Tibial nerve (tissue), 4 donors: ENCODE measurements around the gene ULK3. TPM values are rescaled to one million over a fixed set of nuclear protein-coding genes. Genes with fewer than 3 reads are reported as not detected.

Experiments used
- DNase-seq, 2 donors: peaks; one replicate each; pipeline ENCODE4 v3.0.0-alpha.2; 2019; ENCODE audit warnings: low spot score in 2 of 2
- H3K27ac ChIP-seq, 4 donors: fragments of 200-600 bp; sonication (generic) in 3 of 4; one replicate each; pipeline ENCODE4 v1.5.1; 2017 to 2019; ENCODE audit warnings: mild to moderate bottlenecking in 1 of 4
- H3K27me3 ChIP-seq, 2 donors: fragments of 200-600 bp; sonication (generic) in 1 of 2; one replicate each; pipeline versions ENCODE4 v1.5.1 to v1.6.0; 2017 to 2019
- H3K36me3 ChIP-seq, 3 donors: fragments of 200-600 bp; sonication (generic); one replicate each; pipeline ENCODE4 v1.5.1; 2018 to 2019
- H3K4me1 ChIP-seq, 4 donors: fragments of 200-600 bp; sonication (generic) in 3 of 4; one replicate each; pipeline ENCODE4 v1.5.1; 2017 to 2019
- H3K4me3 ChIP-seq, 4 donors: fragments of 200-600 bp; sonication (generic) in 3 of 4; one replicate each; pipeline ENCODE4 v1.5.1; 2017 to 2019; ENCODE audit warnings: mild to moderate bottlenecking in 1 of 4, moderate library complexity in 1 of 4
- H3K9me3 ChIP-seq, 4 donors: fragments of 200-600 bp; sonication (generic) in 3 of 4; one replicate each; pipeline ENCODE4 v1.5.1; 2017 to 2019
- EP300 ChIP-seq, 2 donors: sonication (generic); formaldehyde crosslinking; IDR thresholded peaks; one replicate each; pipeline ENCODE4 v1.6.1; 2017; ENCODE audit warnings: antibody characterized with exemption in 2 of 2, mild to moderate bottlenecking in 1 of 2
- POLR2A ChIP-seq, 2 donors: fragments of 450-650 bp; IDR thresholded peaks; one replicate each; pipeline ENCODE4 v1.6.1; 2017; ENCODE audit warnings: antibody characterized with exemption in 2 of 2, mild to moderate bottlenecking in 2 of 2, moderate library complexity in 2 of 2
- WGBS, 2 donors: methylation state at CpG; one replicate each; pipeline ENCODE4 v1.1.5; 2018; 5-methylcytosine and 5-hydroxymethylcytosine counted together
- total RNA-seq, 4 donors: library from RNA; depleted of rRNA; stranded (reverse); fragments of >200 nt; gene quantifications; one replicate each; pipeline ENCODE4 v1.1.0, GENCODE V29; 2016
- TF ChIP-seq, protein P1 (sequence below), 5 experiments: fragments of 200-600 bp in 3 of 5; fragments of 450-650 bp in 2 of 5; sonication (generic) in 3 of 5; IDR thresholded peaks; one replicate each; pipeline ENCODE4 v1.5.1; 2016 to 2019; ENCODE audit warnings: antibody characterized with exemption in 5 of 5, mild to moderate bottlenecking in 3 of 5, moderate library complexity in 2 of 5

The ULK3 gene
- total RNA-seq, 4 donors from 2014 or later = 42.6 to 86.7 (median 48.9) TPM

DNA sequence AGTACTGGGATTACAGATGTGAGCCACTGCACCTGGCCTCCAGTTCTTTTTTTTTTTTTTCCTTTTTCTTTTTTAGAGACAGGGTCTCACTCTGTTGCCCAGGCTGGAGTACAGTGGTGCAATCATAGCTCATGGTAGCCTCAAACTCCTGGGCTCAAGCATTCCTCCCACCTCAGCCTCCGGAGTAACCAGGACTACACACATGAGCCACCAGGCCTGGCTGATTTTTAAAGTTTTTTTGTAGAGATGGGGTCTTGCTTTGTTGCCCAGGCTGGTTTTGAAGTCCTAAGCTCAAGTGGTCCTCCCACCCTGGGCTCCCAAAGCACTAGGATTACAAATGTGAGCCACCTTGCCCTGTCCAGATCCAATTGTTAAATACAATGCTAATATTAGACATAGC, 13.6 kb upstream of the ULK3 start:
- WGBS, 2 donors = 100% methylated on average over 1 of the region's 1 CpG
- H3K4me1 ChIP-seq = peaks cover 0 to 42% (median 24%) of the 10 kb centered on the region in 4 donors
- DNase-seq = no peak
- TF ChIP-seq EP300 (IDR thresholded peaks at IDR 0.05) = no peak
- TF ChIP-seq POLR2A (IDR thresholded peaks at IDR 0.05) = no peak
- TF ChIP-seq, protein P1, sequence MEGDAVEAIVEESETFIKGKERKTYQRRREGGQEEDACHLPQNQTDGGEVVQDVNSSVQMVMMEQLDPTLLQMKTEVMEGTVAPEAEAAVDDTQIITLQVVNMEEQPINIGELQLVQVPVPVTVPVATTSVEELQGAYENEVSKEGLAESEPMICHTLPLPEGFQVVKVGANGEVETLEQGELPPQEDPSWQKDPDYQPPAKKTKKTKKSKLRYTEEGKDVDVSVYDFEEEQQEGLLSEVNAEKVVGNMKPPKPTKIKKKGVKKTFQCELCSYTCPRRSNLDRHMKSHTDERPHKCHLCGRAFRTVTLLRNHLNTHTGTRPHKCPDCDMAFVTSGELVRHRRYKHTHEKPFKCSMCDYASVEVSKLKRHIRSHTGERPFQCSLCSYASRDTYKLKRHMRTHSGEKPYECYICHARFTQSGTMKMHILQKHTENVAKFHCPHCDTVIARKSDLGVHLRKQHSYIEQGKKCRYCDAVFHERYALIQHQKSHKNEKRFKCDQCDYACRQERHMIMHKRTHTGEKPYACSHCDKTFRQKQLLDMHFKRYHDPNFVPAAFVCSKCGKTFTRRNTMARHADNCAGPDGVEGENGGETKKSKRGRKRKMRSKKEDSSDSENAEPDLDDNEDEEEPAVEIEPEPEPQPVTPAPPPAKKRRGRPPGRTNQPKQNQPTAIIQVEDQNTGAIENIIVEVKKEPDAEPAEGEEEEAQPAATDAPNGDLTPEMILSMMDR (IDR thresholded peaks at IDR 0.05) = no peak
- no peaks in the 10 kb centered on the region for H3K9me3 ChIP-seq
- H3K4me3 ChIP-seq = no peak overlapping the region
- H3K36me3 ChIP-seq = peaks cover 0 to 32% (median 22%) of the 10 kb centered on the region in 3 donors
- no peak overlapping the region for H3K27ac ChIP-seq
- H3K27me3 ChIP-seq = no peaks in the 10 kb centered on the region

DNA sequence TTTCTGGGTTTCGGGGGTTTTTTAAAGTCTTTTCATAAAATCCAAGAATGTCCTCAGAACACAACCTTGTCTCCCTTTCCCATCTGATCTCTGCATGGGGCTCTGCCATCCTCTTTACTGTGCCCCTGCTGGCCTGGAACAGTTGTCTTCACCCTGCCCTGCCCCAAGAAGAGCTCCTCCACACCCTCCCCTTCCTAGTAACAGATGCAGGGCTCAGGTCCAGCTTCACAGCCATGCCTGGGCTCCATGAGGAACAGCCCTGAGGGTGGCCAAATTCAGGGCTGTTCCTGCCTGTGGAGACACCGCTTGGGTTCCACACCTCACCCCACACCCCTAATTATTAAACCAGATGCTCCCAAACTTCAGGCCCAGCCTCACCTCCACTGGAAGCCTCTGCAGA, 12.9 kb upstream of the ULK3 start:
- Histone ChIP-seq H3K27ac (no peak overlapping the region), H3K9me3 (no peaks in the 10 kb centered on the region), H3K4me1 (peaks cover 0 to 42% (median 24%) of the 10 kb centered on the region in 4 donors), H3K27me3 (no peaks in the 10 kb centered on the region), H3K36me3 (peaks cover 0 to 38% (median 22%) of the 10 kb centered on the region in 3 donors), H3K4me3 (no peak overlapping the region)
- DNase-seq = no peak
- 82 to 95% methylated on average over 2 of the region's 2 CpGs for WGBS, 2 donors
- TF ChIP-seq EP300 (IDR thresholded peaks at IDR 0.05) (no peak), POLR2A (IDR thresholded peaks at IDR 0.05) (no peak)
- TF ChIP-seq, protein P1 (IDR thresholded peaks at IDR 0.05) = no peak

DNA sequence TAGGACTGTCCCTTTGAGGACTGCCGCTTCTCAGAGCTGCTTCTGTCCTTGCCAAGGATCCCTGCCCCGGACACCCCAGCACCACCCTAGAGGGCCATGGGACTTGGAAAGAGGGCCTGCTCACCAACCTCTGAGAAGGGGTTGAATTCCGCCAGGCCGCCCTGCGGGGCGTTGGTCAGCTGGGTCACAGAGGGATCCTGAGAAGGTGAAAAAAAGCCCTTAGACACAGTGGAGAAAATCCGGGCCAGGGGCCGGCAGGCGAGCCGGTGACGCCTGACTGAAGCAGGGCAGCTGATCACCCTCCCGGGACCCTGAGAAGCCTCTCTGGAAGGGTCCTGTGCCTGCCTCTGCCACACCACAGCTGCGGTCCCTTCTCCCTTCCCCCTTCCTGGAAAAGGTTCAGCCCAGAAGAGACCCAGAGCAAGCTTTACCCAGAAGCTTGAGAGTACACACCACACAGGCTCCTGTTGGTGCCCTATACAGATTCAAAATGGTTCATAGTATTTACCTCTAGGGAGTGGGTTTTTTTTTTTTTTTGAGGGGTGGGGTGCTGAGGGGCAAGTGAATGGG, 11.6 kb upstream of the ULK3 start:
- H3K4me3 ChIP-seq = no peak overlapping the region
- TF ChIP-seq POLR2A (IDR thresholded peaks at IDR 0.05) = no peak
- TF ChIP-seq EP300 (IDR thresholded peaks at IDR 0.05) = no peak
- TF ChIP-seq, protein P1 (IDR thresholded peaks at IDR 0.05) = no peak
- H3K36me3 ChIP-seq = peaks cover 0 to 52% (median 33%) of the 10 kb centered on the region in 3 donors
- no peak for DNase-seq
- no peaks in the 10 kb centered on the region for H3K9me3 ChIP-seq
- H3K27me3 ChIP-seq = no peaks in the 10 kb centered on the region
- WGBS, 2 donors = 87 to 90% methylated on average over 13 of the region's 13 CpGs
- H3K27ac ChIP-seq = no peak overlapping the region
- peaks cover 0 to 34% (median 22%) of the 10 kb centered on the region in 4 donors for H3K4me1 ChIP-seq

DNA sequence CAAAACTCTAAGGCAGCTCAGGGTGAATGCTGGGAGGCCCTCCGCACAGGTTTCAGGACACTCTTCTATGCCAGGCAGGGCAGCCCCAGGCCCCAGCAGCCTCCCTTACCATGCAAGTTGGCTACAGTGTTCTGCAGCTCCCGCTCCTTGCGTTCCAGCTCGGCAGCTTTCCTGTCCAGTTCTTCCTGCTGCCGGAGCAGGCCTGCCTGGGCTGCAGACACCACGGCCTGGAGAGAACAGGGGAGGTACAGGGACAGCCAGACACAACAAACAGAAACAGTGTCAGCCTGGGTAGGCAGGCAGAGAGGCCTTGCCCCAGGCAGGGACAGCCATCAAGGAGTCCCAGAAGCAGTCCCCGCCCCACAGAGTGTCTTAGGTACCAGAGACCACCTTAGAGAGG, 9.0 kb upstream of the ULK3 start:
- peaks cover 0 to 77% (median 47%) of the 10 kb centered on the region in 3 donors for H3K36me3 ChIP-seq
- H3K9me3 ChIP-seq = no peaks in the 10 kb centered on the region
- no peak overlapping the region for H3K4me3 ChIP-seq
- no peaks in the 10 kb centered on the region for H3K27me3 ChIP-seq
- H3K4me1 ChIP-seq = peaks cover 0 to 15% (median under 1%) of the 10 kb centered on the region in 4 donors
- H3K27ac ChIP-seq = no peak overlapping the region
- TF ChIP-seq EP300 (IDR thresholded peaks at IDR 0.05) (no peak), POLR2A (IDR thresholded peaks at IDR 0.05) (no peak)
- TF ChIP-seq, protein P1 (IDR thresholded peaks at IDR 0.05) = no peak
- DNase-seq = no peak
- 88 to 94% methylated on average over 6 to 7 of the region's 7 CpGs for WGBS, 2 donors

DNA sequence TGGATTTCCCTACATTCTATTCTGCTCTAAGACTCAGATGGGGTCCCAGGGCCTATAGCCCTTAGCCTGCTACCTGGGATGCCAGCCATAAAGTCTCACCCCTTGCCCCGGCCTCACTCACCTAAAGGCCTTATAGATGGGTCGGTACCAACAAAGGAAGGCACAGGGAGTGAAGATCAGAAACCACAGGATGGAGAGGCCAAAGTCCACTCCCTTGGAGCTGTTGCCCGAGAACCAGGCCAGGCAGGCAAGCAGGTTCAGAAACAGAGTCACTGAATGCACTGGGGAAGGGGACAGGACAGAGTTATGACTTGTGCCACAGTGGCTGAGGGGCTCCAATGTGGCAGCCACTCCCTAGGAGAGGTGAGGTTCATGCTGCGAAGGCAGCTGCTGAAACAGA, 7.4 kb upstream of the ULK3 start:
- TF ChIP-seq, protein P1 (IDR thresholded peaks at IDR 0.05) = no peak
- no peak for TF ChIP-seq POLR2A (IDR thresholded peaks at IDR 0.05)
- TF ChIP-seq EP300 (IDR thresholded peaks at IDR 0.05) = no peak
- no peak for DNase-seq
- WGBS, 2 donors = 87 to 94% methylated on average over 4 of the region's 4 CpGs
- no peaks in the 10 kb centered on the region for H3K9me3 ChIP-seq
- H3K4me3 ChIP-seq = no peak overlapping the region
- peaks cover 0 to 7% (median 0%) of the 10 kb centered on the region in 4 donors for H3K4me1 ChIP-seq
- H3K27ac ChIP-seq = no peak overlapping the region
- peaks cover 0 to 93% (median 47%) of the 10 kb centered on the region in 3 donors for H3K36me3 ChIP-seq
- H3K27me3 ChIP-seq = no peaks in the 10 kb centered on the region
